GM03348 (cell line): ENCODE results near the gene BGLAP.

Experiments used
- DNase-seq: peaks from one replicate; pipeline ENCODE4 v3.0.0; 2012; ENCODE audit warnings: low spot score

BGLAP gene

DNA sequence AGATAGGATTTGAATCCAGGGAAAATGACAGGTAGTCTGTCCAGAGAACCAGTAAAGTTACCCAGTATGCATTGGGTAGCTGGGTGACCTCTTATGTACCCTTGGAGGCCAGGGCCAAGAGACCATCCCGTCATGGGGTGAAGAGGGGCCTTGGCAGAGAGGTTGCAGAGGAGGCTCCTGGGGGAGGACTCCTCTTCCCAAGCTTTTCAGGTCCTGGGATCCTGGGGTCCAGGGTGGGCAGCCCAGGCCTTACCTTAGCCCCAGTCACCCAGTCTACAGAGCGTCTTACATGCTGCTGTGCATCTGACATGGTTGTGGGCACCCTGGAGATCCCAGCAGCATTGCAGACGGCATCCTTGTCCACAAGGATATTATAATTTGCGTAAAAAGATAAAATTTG is 15.2 kb upstream of the BGLAP start:
- DNase-seq: no peak

GRCh38 chr1:156228501-156228900 is 13.5 kb upstream of the BGLAP start:
- DNase-seq: no peak

- no peak for DNase-seq
These were observed 12.0 kb upstream of the BGLAP start for GRCh38 chr1:156229809-156230472.

- no peak for DNase-seq
These were observed 11.5 kb upstream of the BGLAP start for GRCh38 chr1:156230473-156230837.

DNA sequence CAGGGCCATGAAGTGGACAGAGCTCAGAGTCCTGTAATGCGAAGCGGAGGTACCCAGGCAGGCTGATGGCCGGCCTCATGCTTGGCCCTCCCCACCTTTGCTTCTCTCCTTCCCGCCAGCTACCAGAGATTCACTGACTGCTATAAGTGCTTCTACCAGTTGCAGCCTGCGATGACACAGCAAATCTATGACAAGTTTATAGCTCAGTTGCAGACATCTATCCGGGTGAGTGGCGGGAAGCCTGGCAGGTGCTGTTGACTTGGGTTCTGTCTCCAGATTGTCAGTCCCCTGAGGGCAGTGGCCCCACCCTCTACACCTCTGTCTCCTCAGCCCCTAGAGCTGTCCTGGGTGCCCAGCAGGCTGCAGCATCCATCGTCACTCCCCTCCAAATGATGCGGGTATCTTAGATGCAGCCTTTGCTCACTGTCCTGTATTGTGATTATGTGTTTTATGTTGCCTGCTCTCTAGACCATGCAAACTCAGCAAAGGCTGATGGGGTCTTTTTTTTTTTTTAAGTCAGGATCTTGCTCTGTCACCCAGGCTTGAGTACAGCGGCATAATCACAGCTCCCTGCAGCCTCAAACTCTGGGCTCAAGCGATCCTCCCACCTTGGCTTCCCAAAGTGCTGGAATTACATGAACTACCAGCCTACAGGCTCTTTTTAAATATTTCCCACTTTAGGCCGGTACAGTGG is 9.6 kb upstream of the BGLAP start:
- no peak for DNase-seq

DNA sequence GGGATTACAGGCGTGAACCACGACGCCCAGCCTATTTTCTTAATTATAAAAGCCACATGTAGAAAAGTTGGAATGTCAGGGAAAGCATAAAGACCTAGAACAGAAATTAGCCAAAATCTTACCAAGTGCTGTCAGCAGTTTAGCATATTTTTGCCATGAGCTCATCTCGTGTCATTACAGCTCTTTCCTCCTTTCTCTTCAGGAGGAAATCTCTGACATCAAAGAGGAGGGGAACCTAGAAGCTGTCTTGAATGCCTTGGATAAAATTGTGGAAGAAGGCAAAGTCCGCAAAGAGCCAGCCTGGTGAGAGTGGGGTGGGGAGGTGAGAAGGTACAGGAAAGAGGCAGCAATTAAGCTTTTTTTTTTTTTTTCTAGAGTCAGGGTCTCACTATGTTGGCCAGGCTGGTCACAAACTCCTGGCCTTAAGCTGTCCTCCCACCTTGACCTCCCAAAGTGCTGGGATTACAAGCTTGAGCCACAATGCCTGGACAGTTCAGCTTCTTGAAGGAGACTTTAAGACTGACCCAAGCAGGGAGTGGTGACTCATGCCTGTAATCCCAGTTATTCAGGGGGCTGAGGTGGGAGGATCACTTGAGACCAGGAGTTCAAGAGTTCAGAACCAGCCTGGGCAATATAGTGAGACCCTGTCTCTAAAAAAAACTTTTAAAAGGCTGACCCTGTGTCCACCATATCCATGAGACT is 8.4 kb upstream of the BGLAP start:
- peak; percentile 84 for DNase-seq

DNA sequence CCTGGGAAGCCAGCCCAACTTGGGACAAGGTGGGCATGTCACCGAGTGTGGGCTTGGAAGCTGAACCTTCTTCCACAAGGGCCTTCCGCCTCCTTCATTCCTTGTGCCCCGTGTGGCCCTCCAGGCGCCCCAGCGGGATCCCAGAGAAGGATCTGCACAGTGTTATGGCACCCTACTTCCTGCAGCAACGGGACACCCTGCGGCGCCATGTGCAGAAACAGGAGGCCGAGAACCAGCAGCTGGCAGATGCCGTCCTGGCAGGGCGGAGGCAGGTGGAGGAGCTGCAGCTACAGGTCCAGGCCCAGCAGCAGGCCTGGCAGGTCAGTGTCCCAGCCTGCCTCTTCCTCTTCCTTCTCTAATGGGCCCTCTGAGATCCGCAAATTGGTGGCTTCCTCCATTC is 5.8 kb upstream of the BGLAP start:
- no peak for DNase-seq

- DNase-seq: no peak
These were observed 3.7 kb upstream of the BGLAP start for GRCh38 chr1:156238248-156238647.

DNA sequence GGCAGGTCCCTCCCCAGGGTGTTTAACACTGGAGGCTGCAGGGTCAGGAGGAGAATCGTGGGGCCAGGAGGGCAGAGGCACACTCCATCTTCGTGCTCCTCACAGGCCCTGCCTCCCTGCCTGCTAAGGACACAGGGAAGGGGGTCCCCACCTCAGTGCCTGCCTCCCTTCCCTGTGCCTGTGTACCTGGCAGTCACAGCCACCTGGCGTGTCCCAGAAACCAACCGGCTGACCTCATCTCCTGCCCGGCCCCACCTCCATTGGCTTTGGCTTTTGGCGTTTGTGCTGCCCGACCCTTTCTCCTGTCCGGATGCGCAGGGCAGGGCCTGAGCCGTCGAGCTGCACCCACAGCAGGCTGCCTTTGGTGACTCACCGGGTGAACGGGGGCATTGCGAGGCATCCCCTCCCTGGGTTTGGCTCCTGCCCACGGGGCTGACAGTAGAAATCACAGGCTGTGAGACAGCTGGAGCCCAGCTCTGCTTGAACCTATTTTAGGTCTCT is 623 bp upstream of the BGLAP start:
- DNase-seq: peak; percentile 57

- DNase-seq: no peak
These were observed 754 bp downstream of the BGLAP start for GRCh38 chr1:156242738-156243137.

GRCh38 chr1:156244126-156244525 is 2.1 kb downstream of the BGLAP start:
- DNase-seq: no peak

- DNase-seq: no peak
These were observed 2.7 kb downstream of the BGLAP start for GRCh38 chr1:156244712-156245111.

GRCh38 chr1:156245451-156246232 is 3.7 kb downstream of the BGLAP start:
- DNase-seq: peak; percentile 44

- DNase-seq: no peak
These were observed 4.3 kb downstream of the BGLAP start for GRCh38 chr1:156246241-156246780.

GRCh38 chr1:156246781-156247459 is 4.9 kb downstream of the BGLAP start:
- DNase-seq: peak; percentile 68

GRCh38 chr1:156247460-156248322 is 5.7 kb downstream of the BGLAP start, which contains the start of gene PAQR6:
Gene PAQR6, minus strand, starts transcription at chr1:156248056. Its CDS starts 1,325 bp downstream, at chr1:156246731.
- DNase-seq: peak; percentile 31

- no peak for DNase-seq
These were observed 6.3 kb downstream of the BGLAP start for GRCh38 chr1:156248323-156248683.

- DNase-seq: no peak
These were observed 7.6 kb downstream of the BGLAP start for GRCh38 chr1:156249593-156249992.

DNA sequence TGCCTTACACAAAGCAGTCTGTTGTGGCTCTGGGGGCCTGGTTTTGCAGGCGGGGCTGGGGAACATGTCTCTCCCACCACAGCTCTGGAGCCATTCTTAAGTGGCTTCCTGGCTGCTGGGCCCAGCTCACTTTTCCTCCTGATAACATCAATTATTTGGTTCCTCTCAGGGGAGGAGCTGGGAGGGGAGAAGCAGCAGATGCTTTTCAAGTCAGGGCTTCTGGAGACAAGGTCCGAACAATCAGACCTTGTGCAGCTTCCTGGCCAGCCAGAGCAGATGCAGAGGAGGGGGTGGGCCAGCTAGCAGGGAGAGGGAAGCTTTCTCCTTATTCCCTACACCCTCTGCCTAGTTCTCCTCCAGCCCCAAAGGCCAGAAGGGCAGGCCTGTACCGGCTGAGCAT is 9.5 kb downstream of the BGLAP start:
- DNase-seq: no peak

DNA sequence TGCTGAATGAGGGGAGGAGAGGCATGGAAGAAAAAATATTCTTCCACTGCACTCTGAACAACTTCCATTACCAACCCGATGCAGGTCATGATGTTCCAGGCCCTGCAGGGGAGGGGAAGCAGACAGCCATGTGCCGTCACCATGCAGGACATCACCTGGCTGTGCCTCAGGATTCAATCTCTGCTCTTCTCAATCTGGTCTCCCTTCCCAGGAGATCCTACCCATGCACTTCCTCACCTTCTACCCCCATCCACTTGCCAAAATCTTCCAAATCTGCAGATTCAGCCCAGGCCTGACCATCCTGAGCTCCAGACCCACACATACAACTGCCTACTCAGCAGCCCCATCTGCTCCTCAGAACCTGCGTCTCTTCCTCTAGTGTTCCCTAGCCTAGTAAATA is 11.7 kb downstream of the BGLAP start:
- no peak for DNase-seq
